HG02870 (cell line): ENCODE measurements around the gene CDH22.

Source experiments
- ATAC-seq: cut with Tn5 transposase; IDR thresholded peaks from one replicate; pipeline ENCODE4 v1.9.1; 2021; ENCODE audit warnings: mild to moderate bottlenecking, moderate library complexity; ENCODE audit not compliant: unreplicated experiment

Gene CDH22

DNA sequence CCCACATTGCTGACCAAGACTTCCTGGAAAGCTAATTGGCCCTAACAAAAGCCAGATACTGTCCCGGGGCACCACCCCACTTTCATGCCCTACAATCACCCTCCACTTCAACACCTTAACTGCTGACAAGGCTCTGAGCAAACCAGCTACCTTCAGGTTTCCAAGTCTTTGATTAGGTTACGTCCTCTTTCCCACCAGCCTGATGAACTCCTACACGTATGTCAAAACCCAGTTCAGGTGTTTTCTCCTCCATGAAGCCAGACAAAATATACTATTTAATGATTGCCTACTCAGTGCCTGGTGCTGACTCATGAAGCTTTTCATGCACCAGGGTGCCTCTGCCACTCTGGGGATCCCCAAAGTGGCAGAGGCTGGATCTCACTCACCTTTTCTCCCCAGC, 58.6 kb downstream of the CDH22 start:
- ATAC-seq, result no peak

GRCh38 chr20:46246559-46246958, 61.7 kb downstream of the CDH22 start:
- ATAC-seq, result no peak

GRCh38 chr20:46243707-46244628, 64.3 kb downstream of the CDH22 start:
- no peak for ATAC-seq

DNA sequence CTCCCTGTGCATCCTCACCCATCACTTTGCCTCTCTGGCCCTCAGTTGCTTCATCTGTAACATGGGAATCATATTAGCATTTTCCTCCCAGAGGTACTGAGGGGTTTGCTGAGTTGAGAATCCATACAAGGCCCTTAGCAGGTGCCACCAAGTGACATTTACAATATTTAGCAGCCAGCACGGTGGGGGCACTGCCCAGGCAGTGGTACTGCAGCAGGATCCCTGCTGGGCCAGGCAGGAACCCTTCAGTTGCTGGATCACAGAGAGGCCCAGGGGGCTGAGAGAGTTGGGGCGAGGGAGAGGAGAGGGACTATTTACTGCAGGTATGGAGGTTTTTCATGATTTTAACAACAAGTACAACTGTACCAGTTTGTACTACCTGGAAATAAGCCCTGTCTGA, 65.9 kb downstream of the CDH22 start:
- no peak for ATAC-seq

DNA sequence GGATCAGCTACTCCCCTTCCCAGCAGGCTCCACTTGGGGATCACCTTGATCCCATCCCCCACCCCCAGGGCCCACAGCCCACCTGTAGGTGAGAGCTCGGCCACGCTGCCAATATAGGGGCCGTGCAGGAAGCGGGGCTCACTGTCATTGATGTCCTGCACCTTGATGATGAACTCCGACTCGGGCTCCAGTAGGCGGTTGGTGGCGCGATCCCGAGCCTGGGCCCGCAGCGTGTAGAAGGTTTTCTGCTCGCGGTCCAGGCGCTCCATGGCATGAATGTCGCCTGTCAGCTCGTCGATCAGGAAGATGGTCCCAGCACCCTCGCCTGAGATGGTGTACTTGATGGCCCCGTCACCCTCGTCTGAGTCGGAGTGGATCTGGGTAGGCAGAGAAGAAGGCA, 67.4 kb downstream of the CDH22 start:
- no peak for ATAC-seq

- ATAC-seq, result no peak
Measured at GRCh38 chr20:46240065-46240464, 68.2 kb downstream of the CDH22 start.

- ATAC-seq, result no peak
Measured at GRCh38 chr20:46237736-46238135, 70.6 kb downstream of the CDH22 start.

DNA sequence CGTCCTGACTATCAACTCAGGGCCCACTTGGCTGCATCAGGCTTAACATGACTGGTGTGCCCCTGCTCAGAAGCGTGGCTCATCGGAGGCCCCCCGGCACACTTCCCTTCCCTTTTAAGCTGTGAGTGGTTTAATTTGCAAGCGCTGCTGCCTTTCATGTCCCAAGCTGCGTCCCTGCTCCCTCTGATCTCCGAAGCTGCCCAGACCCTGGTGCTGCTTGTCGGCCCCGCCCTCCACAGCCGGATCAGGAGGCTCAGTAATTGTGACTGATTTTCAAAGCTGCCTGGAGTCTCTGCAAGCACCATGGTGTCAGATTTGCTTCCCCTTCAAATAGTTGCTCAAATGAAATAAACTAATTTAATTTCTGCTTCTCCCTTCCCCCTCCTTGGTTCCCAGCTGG, 71.1 kb downstream of the CDH22 start:
- no peak for ATAC-seq

GRCh38 chr20:46235077-46235476, 73.2 kb downstream of the CDH22 start:
- ATAC-seq, result no peak

GRCh38 chr20:46233701-46234100, 74.6 kb downstream of the CDH22 start:
- no peak for ATAC-seq

- ATAC-seq, result no peak
Measured at GRCh38 chr20:46232539-46232938, 75.8 kb downstream of the CDH22 start.

GRCh38 chr20:46230801-46231282, 77.5 kb downstream of the CDH22 start:
- ATAC-seq, result no peak

DNA sequence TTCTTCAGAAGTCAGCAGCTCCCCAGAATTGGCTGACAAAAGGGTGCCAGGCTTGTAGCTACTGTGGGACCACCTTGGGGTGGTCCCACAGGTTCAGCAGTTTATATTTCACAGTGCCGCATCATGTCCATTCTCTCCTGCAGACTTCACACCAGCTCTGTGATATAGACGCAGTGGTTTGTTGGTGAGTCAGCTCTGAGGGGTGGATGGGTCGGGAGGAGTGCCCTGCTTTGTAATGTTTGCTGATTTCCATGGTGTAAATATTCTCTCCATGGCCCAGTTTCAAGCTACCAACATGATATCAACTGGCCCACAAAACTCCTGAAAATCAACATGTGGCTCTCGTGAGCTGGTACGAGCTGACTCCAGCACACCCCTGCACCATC, 78.2 kb downstream of the CDH22 start:
- ATAC-seq, result no peak

DNA sequence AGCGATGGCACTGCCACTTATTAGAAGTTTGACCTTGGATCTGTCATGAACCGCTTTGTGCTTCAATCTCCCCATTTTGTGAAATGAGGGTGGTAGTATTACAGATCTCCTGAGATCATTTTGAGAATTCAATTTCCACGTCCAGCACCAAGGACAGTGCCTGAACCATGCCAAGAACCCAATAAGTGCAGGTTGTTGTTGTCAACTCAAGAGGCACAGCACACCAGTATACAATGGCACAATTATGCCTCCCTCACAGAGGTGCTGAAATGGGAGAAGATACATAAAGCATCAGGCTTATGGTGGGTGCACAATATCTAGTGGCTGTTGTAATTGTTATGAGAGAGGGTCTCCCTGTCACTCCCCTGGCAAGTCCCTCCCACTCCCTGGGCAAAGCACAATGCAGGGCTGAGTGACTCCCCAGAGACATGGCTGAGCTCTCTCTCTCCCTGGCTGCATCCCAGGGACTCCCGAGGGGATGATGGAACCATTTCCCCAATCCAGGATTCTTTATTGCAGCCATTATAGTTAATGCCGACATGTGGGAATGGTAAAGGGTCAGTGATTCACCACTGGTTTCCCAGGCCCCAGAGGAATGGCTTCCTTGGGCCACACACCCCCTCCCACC, 78.7 kb downstream of the CDH22 start:
- ATAC-seq, result no peak

- no peak for ATAC-seq
Measured at GRCh38 chr20:46228670-46229069, 79.6 kb downstream of the CDH22 start.

- ATAC-seq, result no peak
Measured at GRCh38 chr20:46227272-46227767, 81.0 kb downstream of the CDH22 start.

- ATAC-seq, result no peak
Measured at GRCh38 chr20:46226602-46227001, 81.7 kb downstream of the CDH22 start.

DNA sequence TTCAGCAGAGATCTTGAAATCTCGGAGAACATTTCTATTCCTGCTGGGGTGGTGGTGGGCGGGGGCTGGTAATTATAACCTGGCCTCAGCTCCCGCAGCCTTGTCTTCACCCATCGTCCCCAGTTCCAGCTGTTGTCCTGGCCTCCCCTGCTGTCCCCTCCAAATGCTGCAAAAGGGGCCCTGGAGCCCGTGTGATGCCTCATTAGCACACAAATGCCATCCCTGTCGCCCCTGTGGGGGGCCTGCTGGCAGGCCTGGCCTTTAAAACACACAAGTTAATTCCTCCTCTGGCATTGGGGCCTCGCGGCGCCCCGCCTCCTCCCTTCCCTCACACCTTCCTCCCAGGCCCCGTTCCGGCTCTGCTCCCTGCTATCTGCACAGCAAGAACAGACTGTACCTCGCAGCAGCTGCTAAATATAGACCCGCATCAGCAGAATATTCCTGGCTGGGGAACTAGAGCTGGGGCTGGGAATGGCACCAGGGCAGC, 85.7 kb downstream of the CDH22 start:
- ATAC-seq, result no peak

DNA sequence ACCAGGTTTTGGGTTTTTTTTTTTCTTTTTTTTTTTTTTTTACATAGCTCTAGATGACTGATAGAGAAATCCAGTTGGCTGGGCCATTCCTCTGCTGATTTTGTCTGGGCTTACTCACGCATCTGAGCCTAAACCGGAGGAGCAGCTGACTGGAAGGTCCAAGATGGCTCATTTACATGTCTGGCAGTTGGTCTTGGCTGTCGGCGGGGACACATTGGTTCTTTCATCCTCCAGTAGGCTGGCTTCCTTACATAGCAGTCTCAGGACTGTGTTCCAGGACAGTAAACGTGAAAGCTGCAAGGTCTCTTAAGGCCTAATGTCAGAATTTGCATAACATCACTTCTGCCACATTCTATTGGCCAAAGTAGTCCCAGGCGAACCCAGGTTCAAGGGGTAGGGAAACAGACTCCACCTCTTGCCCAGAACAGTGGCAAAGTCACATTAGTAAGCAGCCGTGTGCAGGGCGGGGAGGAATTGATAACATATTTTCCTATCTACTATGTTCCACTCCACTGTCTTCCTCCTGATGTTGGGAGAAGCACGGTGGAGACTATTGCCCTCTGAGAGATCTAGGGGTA, 87.0 kb downstream of the CDH22 start:
- no peak for ATAC-seq

GRCh38 chr20:46220455-46221207, 87.7 kb downstream of the CDH22 start:
- ATAC-seq, result no peak

DNA sequence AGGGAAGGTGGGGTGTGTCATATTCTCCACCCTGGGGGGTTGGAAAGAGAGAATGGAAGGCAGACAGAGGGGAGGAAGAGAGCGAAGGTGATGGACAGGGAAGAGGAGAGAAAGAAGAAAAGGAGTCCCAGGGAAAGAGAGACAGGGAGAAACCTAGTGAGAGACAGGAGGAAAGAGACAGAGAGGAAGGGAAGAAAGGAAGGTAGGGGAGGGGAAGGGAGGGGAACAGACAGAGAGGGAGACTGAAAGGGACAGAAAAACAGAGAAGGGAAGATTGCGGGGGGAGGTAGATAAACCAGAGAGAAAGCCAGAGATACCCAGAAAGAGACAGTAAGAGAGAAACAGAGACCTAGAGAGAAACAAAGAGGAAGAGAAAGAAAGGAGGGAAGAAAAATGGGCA, 88.4 kb downstream of the CDH22 start:
- ATAC-seq, result no peak
